GM12878 (cell line): Measurements from ENCODE around the gene COL7A1.

Experiments used
- EZH2 ChIP-seq: IDR thresholded peaks from 2 replicates; pipeline ENCODE4 v1.6.1; 2012; ENCODE audit warnings: low read depth, mild to moderate bottlenecking, control low read depth, inconsistent platforms, low read length, borderline replicate concordance; ENCODE audit not compliant: control insufficient read depth
- POLR2AphosphoS2 ChIP-seq: IDR thresholded peaks from 2 replicates; pipeline ENCODE4 v1.6.1; 2011; ENCODE audit warnings: low read depth, mild to moderate bottlenecking, low read length, improper control_type of control experiment, moderate library complexity
- ZSCAN29 ChIP-seq: fragments of 450-650 bp; IDR thresholded peaks from 2 replicates; pipeline ENCODE4 v1.6.1; 2017; ENCODE audit warnings: mild to moderate bottlenecking, moderate library complexity
- TF ChIP-seq, protein P1 (sequence below), 3 experiments: IDR thresholded peaks in 2 of 3; conservative IDR thresholded peaks in 1 of 3; 2 replicates each; pipeline ENCODE4 v1.5.1; 2011; ENCODE audit warnings: low read depth in 3 of 3, low read length in 3 of 3, mild to moderate bottlenecking in 3 of 3, control low read depth in 2 of 3, moderate library complexity in 2 of 3, inconsistent platforms in 1 of 3, mixed read lengths in 1 of 3; ENCODE audit not compliant: control insufficient read depth in 2 of 3, insufficient read depth in 1 of 3; ENCODE audit errors: extremely low read depth in 1 of 3

DNA sequence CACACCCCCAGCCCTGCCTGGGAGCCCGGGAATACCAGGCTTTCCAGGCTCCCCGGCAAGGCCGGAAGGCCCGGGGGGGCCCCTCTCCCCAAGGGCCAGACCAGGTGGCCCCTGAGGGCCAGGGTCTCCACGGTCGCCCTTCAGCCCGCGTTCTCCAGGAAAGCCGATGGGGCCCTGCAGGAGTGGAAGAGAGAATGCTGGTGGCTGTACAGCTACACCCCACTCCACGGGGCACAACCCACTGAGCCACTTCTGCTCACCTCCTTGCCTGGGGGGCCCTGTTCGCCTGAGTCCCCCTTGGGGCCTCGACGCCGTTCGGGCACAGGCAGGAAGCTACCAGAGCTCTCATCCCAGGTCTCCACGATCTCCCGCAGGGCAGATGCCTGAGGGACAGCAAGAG lies 19.8 kb downstream of the COL7A1 start:
- TF ChIP-seq POLR2AphosphoS2 (no peak), ZSCAN29 (no peak), EZH2 (no peak)
- TF ChIP-seq, protein P1, sequence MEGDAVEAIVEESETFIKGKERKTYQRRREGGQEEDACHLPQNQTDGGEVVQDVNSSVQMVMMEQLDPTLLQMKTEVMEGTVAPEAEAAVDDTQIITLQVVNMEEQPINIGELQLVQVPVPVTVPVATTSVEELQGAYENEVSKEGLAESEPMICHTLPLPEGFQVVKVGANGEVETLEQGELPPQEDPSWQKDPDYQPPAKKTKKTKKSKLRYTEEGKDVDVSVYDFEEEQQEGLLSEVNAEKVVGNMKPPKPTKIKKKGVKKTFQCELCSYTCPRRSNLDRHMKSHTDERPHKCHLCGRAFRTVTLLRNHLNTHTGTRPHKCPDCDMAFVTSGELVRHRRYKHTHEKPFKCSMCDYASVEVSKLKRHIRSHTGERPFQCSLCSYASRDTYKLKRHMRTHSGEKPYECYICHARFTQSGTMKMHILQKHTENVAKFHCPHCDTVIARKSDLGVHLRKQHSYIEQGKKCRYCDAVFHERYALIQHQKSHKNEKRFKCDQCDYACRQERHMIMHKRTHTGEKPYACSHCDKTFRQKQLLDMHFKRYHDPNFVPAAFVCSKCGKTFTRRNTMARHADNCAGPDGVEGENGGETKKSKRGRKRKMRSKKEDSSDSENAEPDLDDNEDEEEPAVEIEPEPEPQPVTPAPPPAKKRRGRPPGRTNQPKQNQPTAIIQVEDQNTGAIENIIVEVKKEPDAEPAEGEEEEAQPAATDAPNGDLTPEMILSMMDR (IDR thresholded peaks at IDR 0.05 in 2 of 3, conservative IDR thresholded peaks at IDR 0.05 in 1 of 3; ENCODE audit: control insufficient read depth in 2 of 3, extremely low read depth in 1 of 3, insufficient read depth in 1 of 3, low read depth in 3 of 3, low read length in 3 of 3): no peak
